CD4-positive, alpha-beta T cell (primary cell): Measurements from ENCODE around the gene SCFD1. TPM values are rescaled to one million over a fixed set of nuclear protein-coding genes. Genes with fewer than 3 reads are reported as not detected.
"Not testable (repeated sequence)": the region's sequence is repeated elsewhere in the genome, so short reads cannot be mapped to it uniquely, and the experiment has no call there.

ENCODE experiments used
- ATAC-seq: fragments of 200-7000 bp; cut with Tn5 transposase; one replicate; pipeline ENCODE4 v1.10.0; 2022; ENCODE audit warnings: mild to moderate bottlenecking; ENCODE audit not compliant: poor library complexity
- CTCF ChIA-PET: fragments of 350-600 bp; sonication (Branson Sonifier 250); formaldehyde crosslinking; loops from one replicate; lab custom pipeline; 2021; ENCODE audit warnings: antibody characterized with exemption, inconsistent platforms; lab: Charles Lee
- POLR2A ChIA-PET: fragments of 350-600 bp; sonication (Branson Sonifier 250); formaldehyde crosslinking; loops from one replicate; lab custom pipeline; 2021; ENCODE audit warnings: antibody characterized with exemption, inconsistent platforms; lab: Charles Lee
- DNase-seq, 14 experiments: peaks; one replicate each; pipeline ENCODE4 v3.0.0-alpha.2; 2013 to 2020; ENCODE audit warnings: mixed read lengths in 2 of 14
- H3K27ac ChIP-seq, 2 donors: one replicate each; pipeline versions ENCODE4 v1.5.1 to v1.7.0; 2013; ENCODE audit warnings: low read length in 2 of 2, low read depth in 1 of 2, mild to moderate bottlenecking in 1 of 2
- H3K27me3 ChIP-seq, 2 experiments: 1 replicate in 1 of 2; 2 replicates in 1 of 2; pipeline versions ENCODE4 v1.6.1 to v1.7.0; 2013; ENCODE audit warnings: low read length in 2 of 2, control low read depth in 1 of 2, mild to moderate bottlenecking in 1 of 2, moderate library complexity in 1 of 2; ENCODE audit not compliant: insufficient read depth in 2 of 2, control insufficient read depth in 1 of 2
- H3K36me3 ChIP-seq: one replicate; pipeline ENCODE4 v1.6.1; 2013; ENCODE audit warnings: low read length, control low read depth; ENCODE audit not compliant: insufficient read depth
- H3K4me1 ChIP-seq: one replicate; pipeline ENCODE4 v1.6.1; 2013; ENCODE audit warnings: low read length, control low read depth; ENCODE audit not compliant: insufficient read depth
- H3K4me3 ChIP-seq: one replicate; pipeline ENCODE4 v1.5.1; 2013; ENCODE audit warnings: mild to moderate bottlenecking, low read length, moderate library complexity
- H3K9me3 ChIP-seq, 2 experiments: 1 replicate in 1 of 2; 2 replicates in 1 of 2; pipeline versions ENCODE4 v1.6.1 to v1.7.0; 2013; ENCODE audit warnings: low read length in 2 of 2, mild to moderate bottlenecking in 2 of 2, control low read depth in 1 of 2, moderate library complexity in 1 of 2; ENCODE audit not compliant: control insufficient read depth in 1 of 2, insufficient read depth in 1 of 2
- H3K27ac Mint-ChIP-seq: one replicate; pipeline ENCODE4 v1.8.0; 2020; ENCODE audit warnings: mixed read lengths
- H3K27me3 Mint-ChIP-seq: one replicate; pipeline ENCODE4 v1.8.0; 2021; ENCODE audit warnings: mixed read lengths
- H3K36me3 Mint-ChIP-seq: one replicate; pipeline ENCODE4 v1.8.0; 2021; ENCODE audit warnings: low read depth, mixed read lengths
- H3K4me1 Mint-ChIP-seq: one replicate; pipeline ENCODE4 v1.8.0; 2021; ENCODE audit warnings: low read depth, mixed read lengths
- H3K4me3 Mint-ChIP-seq: one replicate; pipeline ENCODE4 v1.8.0; 2020; ENCODE audit warnings: mild to moderate bottlenecking, mixed read lengths
- H3K9me3 Mint-ChIP-seq: one replicate; pipeline ENCODE4 v1.8.0; 2020; ENCODE audit warnings: mixed read lengths
- CTCF ChIP-seq: fragments of 200-600 bp; IDR thresholded peaks from one replicate; pipeline ENCODE4 v1.8.0; 2022; ENCODE audit warnings: antibody characterized with exemption, mild to moderate bottlenecking
- intact Hi-C, 2 experiments: fragments of 100-400 bp; cut with DNase I in 1 of 2; cut with micrococcal nuclease in 1 of 2; formaldehyde crosslinking; loops; one replicate each; pipeline versions ENCODE4 v1.15.1 to v1.9.0; 2023 to 2025; cut with DNase I, micrococcal nuclease
- total RNA-seq, 174 experiments: library from RNA in 2 of 174; stranded (reverse) in 2 of 174; gene quantifications; one replicate each; pipeline ENCODE4 v1.2.3 and lab custom pipeline; 2021 to 2026

Gene SCFD1
- total RNA-seq, 2 experiments from 2014 or later, result 59.0 to 63.6 TPM

- no peaks in the 10 kb centered on the region for H3K9me3 Mint-ChIP-seq
- H3K4me3 Mint-ChIP-seq, result no peak overlapping the region
- H3K27me3 Mint-ChIP-seq, result no peaks in the 10 kb centered on the region
- no peak for TF ChIP-seq CTCF
- peaks cover 79% of the 10 kb centered on the region for H3K36me3 Mint-ChIP-seq
- ATAC-seq (no peak), DNase-seq (no peak)
- H3K27ac ChIP-seq, result no peak overlapping the region
- no peak overlapping the region for H3K4me3 ChIP-seq
- ChIA-PET POLR2A (no interaction called here), CTCF (no interaction called here)
- intact Hi-C loops, result no loop called here
- no peaks in the 10 kb centered on the region for H3K4me1 ChIP-seq
- H3K36me3 ChIP-seq, result peaks cover 20% of the 10 kb centered on the region
- H3K27me3 ChIP-seq, result no peaks in the 10 kb centered on the region
- H3K4me1 Mint-ChIP-seq, result peaks cover 5% of the 10 kb centered on the region
- H3K27ac Mint-ChIP-seq, result no peak overlapping the region
- no peaks in the 10 kb centered on the region for H3K9me3 ChIP-seq
Measured at GRCh38 chr14:30673071-30673470, 51.0 kb downstream of the SCFD1 start.

GRCh38 chr14:30678926-30679431, 56.9 kb downstream of the SCFD1 start:
- Mint-ChIP-seq H3K27me3 (no peaks in the 10 kb centered on the region), H3K4me3 (no peak overlapping the region), H3K36me3 (peaks cover 96% of the 10 kb centered on the region), H3K9me3 (no peaks in the 10 kb centered on the region), H3K4me1 (no peaks in the 10 kb centered on the region), H3K27ac (no peak overlapping the region)
- Histone ChIP-seq H3K4me1 (no peaks in the 10 kb centered on the region), H3K27ac (no peak overlapping the region), H3K36me3 (peaks cover 30% of the 10 kb centered on the region), H3K27me3 (no peaks in the 10 kb centered on the region), H3K9me3 (no peaks in the 10 kb centered on the region), H3K4me3 (no peak overlapping the region)
- DNase-seq (no peak), ATAC-seq (no peak)
- intact Hi-C loops, result no loop called here
- ChIA-PET POLR2A (no interaction called here), CTCF (no interaction called here)
- TF ChIP-seq CTCF, result no peak

- DNase-seq, result no peak
- peak overlapping the region; percentile 17 for H3K27ac Mint-ChIP-seq
- ChIA-PET POLR2A (no interaction called here), CTCF (no interaction called here)
- Histone ChIP-seq H3K36me3 (peaks cover 28% of the 10 kb centered on the region), H3K9me3 (no peaks in the 10 kb centered on the region), H3K4me1 (no peaks in the 10 kb centered on the region), H3K27me3 (no peaks in the 10 kb centered on the region), H3K4me3 (no peak overlapping the region), H3K27ac (no peak overlapping the region)
- H3K27me3 Mint-ChIP-seq, result no peaks in the 10 kb centered on the region
- intact Hi-C loops, result no loop called here
- H3K4me1 Mint-ChIP-seq, result no peaks in the 10 kb centered on the region
- peaks cover 91% of the 10 kb centered on the region for H3K36me3 Mint-ChIP-seq
- no peak for TF ChIP-seq CTCF
- no peak for ATAC-seq
- no peak overlapping the region for H3K4me3 Mint-ChIP-seq
- no peaks in the 10 kb centered on the region for H3K9me3 Mint-ChIP-seq
Measured at GRCh38 chr14:30680036-30680435, 57.9 kb downstream of the SCFD1 start.

- peaks cover 83% of the 10 kb centered on the region for H3K36me3 Mint-ChIP-seq
- H3K27me3 ChIP-seq, H3K4me3 ChIP-seq, DNase-seq, CTCF ChIA-PET, POLR2A ChIA-PET, H3K4me1 ChIP-seq, intact Hi-C loops, ATAC-seq, H3K27me3 Mint-ChIP-seq, H3K4me1 Mint-ChIP-seq, H3K9me3 ChIP-seq, H3K9me3 Mint-ChIP-seq, H3K4me3 Mint-ChIP-seq, H3K27ac ChIP-seq: not testable (repeated sequence)
- H3K36me3 ChIP-seq, result peaks cover 21% of the 10 kb centered on the region
- H3K27ac Mint-ChIP-seq, result peak overlapping the region; percentile 17
Measured at GRCh38 chr14:30680776-30681175, 58.7 kb downstream of the SCFD1 start.
